ENCODE results near the gene ACTA2.

The ACTA2 gene

DNA sequence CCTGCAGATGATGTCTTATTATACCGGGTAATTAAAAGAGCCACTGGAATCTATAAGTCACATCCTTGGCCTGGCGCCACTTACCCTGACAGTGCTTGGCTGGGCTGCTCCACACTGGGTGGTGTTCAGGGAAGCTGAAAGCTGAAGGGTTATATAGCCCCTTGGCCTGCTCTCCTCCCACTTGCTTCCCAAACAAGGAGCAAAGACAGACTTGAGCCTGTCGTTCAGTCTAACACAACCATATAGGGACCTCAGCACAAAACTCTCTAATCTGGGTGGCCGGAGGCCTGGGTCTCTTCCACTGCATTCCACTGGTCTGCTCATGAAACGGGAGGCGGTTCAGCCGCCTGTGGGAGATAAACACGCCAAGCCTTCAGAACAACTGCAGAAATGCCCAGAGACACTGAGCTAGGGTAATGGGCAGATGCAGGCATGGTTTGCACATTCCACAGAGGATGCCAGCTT is at the start of gene ACTA2:
TSS of gene ACTA2 (minus strand) at position 127 of the 465 bp plus-strand sequence. CDS start 3,843 bp downstream, outside the sequence.
- DNase-seq = no peak

- no peak for DNase-seq
These were observed 49.1 kb upstream of the ACTA2 start for GRCh38 chr10:89001729-89002072.

DNA sequence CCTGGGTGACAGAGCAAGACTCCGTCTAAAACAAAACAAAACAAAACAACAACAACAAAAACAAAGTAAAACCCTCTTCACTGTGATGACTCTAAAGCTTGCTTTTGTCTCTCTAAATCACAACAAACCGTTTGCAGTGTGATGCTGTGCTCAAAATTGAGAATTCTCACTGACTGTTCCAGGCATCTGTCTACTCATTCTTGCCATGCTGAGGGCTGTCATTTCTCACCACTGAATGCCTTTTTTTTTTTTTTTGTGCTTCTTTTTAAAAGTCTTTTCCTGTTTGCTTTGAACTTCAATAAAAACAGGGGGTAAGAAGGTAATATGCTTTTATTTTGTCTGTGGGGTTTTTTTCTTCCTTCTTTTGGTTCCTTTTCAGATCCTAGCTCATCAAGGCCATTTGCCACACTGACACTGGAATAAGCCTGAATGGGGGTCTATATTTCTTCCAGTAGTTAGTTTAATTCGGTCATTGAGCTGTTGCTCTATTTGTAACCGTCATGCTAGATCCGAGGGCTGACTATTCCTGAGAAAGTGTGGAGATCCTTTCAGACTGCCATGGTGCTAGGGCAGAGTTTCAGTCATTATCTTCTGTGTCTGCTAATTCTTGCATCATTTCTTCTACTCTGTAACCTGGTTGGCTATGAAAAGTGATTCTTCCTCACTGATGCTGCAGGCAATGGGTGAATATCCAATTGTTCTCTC is 48.6 kb upstream of the ACTA2 start:
- DNase-seq = no peak

GRCh38 chr10:88999625-89000024 is 47.1 kb upstream of the ACTA2 start:
- no peak for DNase-seq

DNA sequence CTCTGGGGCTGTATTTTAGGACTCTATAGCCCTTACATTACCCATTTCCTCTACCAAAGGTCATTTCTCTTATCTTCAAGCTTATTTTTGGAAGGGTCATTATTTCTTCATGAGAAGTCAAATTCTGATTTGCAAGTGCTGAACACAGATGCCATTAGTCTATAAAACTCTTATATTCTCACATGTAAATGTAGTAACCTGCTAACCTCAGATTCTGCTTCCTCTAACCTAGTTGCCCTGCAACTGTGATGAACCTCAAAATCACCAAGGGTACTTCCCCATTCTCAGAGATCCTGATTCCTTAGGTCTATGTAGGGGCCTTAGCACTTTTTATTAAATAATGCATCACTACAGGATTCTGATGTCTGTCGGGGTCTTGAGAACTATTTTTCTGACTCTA is 44.4 kb upstream of the ACTA2 start:
- DNase-seq = no peak

- no peak for DNase-seq
These were observed 42.7 kb upstream of the ACTA2 start for GRCh38 chr10:88995156-88995876.

DNA sequence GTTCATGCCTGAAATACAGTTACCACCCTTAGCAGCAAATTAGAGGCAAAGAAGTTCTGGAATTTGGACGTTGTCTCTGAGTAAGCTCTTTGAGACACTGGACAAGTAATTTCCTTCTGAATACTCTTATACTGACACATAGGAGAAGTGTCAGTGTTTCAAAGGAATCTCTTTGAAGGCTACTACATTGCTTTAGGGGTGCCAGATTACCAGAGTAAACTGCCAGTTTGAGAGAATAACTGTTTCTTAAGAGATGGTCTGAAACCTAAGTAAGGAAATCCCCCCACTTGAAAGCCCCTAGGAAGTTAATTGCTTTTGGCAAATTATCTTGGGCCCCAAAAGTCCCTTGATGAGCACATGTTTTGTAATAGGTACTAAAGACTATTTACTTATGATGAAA is 41.4 kb upstream of the ACTA2 start:
- no peak for DNase-seq

DNA sequence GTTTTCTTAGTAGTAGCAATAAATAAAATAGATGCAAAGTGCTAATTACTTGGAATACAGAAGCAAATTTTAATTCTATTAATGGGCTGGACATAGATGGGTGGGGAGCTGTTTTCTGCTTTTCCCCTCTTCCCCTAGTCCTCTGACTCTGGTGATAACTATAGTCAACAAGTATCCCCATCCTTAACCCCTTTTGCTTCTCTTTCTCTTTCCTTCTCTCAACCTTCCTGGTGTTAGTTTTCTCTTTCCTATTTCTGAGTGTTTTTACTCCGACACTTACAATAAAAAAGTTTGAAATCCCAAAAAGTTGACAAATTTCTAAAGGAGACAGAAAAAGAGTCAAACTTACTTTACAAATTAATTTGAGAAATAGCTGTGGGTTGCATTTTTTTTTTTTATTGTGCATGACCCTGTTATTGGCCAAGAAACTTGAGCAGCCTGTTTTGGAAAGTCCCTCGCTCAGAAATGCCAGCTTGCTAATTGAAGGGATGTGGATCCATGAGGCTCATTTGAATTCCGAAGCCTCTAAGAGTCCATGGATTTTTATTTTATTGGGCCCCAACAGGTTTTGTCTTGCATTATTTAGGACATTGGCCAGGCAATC is 40.5 kb upstream of the ACTA2 start:
- no peak for DNase-seq

DNA sequence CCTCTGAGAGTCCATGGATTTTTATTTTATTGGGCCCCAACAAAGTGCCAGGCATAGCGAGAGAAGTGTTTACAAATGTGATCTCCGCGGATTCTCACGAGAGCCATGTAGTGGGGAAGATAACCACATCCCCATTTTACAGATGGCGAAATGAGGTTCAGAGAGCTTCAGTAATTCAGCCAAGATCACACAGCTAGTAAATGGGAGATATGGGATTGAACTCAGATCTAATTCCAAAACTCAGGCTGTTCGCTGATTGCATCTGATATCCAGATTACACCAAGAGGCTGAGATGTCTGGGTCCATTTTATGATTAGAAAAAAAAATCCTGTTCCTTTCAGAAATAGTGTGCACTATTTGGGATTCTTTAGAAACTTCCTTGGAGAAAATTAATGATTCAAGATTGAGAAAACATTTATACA is 39.3 kb upstream of the ACTA2 start:
- no peak for DNase-seq

- DNase-seq = peak; percentile 25
These were observed 38.8 kb upstream of the ACTA2 start for GRCh38 chr10:88991161-88991898.

- no peak for DNase-seq
These were observed 38.0 kb upstream of the ACTA2 start, which contains the start of gene FAS for GRCh38 chr10:88990384-88991160. Gene FAS, plus strand, starts transcription at chr10:88990798. Its CDS starts 79 bp downstream, at chr10:88990877.

DNA sequence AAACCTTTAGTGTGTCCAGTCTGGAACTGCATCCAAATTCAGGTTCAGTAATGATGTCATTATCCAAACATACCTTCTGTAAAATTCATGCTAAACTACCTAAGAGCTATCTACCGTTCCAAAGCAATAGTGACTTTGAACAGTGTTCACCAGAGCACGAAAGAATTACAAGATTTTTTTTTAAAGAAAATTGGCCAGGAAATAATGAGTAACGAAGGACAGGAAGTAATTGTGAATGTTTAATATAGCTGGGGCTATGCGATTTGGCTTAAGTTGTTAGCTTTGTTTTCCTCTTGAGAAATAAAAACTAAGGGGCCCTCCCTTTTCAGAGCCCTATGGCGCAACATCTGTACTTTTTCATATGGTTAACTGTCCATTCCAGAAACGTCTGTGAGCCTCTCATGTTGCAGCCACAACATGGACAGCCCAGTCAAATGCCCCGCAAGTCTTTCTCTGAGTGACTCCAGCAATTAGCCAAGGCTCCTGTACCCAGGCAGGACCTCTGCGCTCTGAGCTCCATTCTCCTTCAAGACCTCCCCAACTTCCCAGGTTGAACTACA is 37.3 kb upstream of the ACTA2 start:
- DNase-seq = no peak

GRCh38 chr10:88989423-88989822 is 36.9 kb upstream of the ACTA2 start:
- DNase-seq = no peak

DNA sequence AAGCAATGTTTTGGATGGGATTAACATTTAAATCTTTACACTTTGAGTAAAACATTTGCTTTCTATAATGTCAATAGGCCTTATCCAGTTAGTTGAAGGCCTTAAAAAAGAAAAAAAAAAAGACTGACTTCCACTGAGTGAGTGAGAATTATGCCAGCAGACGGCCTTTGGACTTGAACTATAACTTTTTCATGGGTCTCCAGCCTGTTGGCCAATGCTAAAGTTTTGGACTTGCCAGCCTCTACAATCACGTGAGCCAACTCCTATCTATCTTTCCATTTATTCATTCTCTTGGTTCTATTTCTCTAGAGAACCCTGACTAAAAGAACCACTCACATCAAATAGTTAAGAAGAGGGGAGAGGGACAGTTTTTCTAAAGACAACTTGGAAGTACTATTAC is 35.3 kb upstream of the ACTA2 start:
- DNase-seq = no peak

GRCh38 chr10:88987243-88987725 is 34.7 kb upstream of the ACTA2 start:
- no peak for DNase-seq

GRCh38 chr10:88986549-88987242 is 34.1 kb upstream of the ACTA2 start:
- no peak for DNase-seq

DNA sequence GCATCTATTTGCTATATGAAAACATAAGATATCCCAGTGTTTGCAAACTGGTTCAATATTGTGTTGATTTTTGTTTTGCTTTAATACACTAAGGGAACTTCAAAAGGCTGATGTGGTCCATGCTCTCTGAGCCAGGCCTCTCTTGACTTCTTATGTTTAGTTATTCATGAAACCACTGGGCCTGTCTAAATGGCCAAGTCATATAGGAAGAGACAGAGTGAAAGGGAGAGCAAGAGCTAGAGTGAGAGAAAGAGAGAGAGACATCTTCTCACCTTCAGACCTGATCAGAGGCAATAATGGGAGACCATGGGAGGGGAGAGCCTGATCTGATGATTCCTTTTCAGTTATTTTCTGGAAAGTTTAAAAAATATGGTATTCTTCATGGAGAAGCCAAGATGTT is 32.0 kb upstream of the ACTA2 start:
- no peak for DNase-seq

DNA sequence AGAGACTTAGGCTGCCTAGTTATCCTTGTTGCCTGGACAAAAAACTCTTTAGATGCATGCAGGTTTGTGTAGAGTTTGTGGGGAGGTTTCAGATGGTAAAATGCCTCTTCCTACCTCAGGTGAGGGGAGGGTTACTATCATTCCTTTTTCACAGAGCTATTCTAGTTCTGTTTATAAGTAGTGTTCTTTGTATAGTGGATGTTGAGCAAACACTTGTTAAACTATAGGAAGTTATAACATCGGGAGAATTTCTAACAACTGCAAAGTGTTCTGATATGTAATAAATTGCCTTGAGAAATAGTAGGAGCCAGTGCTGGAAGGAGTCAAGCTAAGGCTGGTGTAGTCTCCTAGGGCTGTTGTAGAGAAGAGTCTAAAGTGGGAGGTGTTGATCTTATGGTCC is 31.4 kb upstream of the ACTA2 start:
- DNase-seq = no peak

DNA sequence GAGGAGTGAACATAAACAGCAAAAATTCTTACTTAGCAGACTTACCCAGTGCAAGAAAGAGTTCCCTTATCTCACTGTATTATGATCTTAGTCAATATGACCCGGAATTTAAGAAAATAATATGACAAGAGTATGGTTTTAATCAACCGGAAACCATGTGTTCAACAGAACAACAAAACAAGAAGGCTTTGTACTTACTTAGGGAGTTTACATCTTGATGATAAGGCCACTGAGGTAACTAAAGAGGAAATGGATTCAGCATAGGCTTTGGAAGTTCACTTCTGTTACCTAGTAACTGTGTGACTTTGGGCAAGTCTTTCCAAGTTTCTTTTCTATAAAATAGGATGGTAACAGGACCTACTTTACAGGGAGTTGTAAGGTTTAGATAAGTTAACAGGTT is 30.6 kb upstream of the ACTA2 start:
- no peak for DNase-seq

DNA sequence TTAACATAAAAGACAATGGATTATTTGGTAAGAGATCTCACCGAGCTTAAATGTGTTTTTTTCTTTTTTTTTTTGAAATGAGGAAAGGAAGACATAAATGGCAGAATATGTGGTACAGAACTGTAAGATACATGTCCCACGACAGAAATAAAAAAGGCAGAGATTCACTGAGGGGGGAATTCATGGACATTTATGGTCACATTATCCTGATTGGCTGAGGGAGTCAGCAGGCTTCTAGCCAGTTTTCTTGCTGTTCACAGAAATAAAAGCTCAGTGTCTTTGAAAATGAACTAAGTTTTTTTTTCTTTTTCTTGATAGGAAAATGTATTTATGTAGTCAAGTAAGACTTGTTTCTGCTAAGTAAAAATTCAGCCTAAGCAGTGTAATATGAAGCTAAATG is 29.8 kb upstream of the ACTA2 start:
- DNase-seq = no peak

DNA sequence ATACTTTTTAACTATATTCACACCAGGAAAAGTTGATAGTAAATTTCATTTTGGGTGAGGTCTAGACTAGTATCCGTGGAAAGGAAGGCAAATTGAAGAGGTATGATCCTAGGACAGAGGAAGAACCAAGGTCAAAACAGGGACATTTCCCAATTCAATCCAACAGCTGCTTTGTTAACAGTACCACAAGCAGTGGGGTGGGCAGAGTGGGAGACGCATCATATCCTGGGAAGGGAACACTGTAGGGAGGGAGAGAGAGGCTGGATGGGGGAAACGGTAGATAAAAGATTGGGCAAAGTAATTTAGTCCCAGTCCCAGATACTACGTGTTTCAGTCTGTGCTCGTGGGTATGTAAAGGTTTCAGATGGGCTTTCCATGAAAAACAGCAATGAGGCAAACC is 28.9 kb upstream of the ACTA2 start:
- DNase-seq = no peak

All from NCI-H1048 (cell line).